WTC11 (cell line): ENCODE data around the gene CYP1A2.

Source experiments
- CTCF ChIP-seq: fragments of 200-600 bp; IDR thresholded peaks from 2 replicates; pipeline ENCODE4 v1.8.0; 2022; ENCODE audit warnings: antibody characterized with exemption
- E2F4 ChIP-seq: sonication (generic); formaldehyde crosslinking; IDR thresholded peaks from 2 replicates; pipeline ENCODE4 v1.8.1; 2022; ENCODE audit warnings: low read depth, mild to moderate bottlenecking, moderate library complexity, missing genetic modification reagents, borderline replicate concordance
- HMGXB4 ChIP-seq: sonication (generic); formaldehyde crosslinking; IDR thresholded peaks from 2 replicates; pipeline ENCODE4 v1.8.1; 2023; ENCODE audit warnings: mild to moderate bottlenecking, moderate library complexity, missing genetic modification reagents
- MAX ChIP-seq: sonication (generic); formaldehyde crosslinking; IDR thresholded peaks from 2 replicates; pipeline ENCODE4 v1.8.0; 2022; ENCODE audit warnings: mild to moderate bottlenecking, missing genetic modification reagents
- MYBL2 ChIP-seq: sonication (generic); formaldehyde crosslinking; IDR thresholded peaks from 2 replicates; pipeline ENCODE4 v1.8.1; 2023; ENCODE audit warnings: mild to moderate bottlenecking, moderate library complexity, missing genetic modification reagents
- NFYB ChIP-seq: sonication (generic); formaldehyde crosslinking; conservative IDR thresholded peaks from 2 replicates; pipeline ENCODE4 v1.8.0; 2022; ENCODE audit warnings: low read depth, missing genetic modification reagents
- NR1H2 ChIP-seq: sonication (generic); formaldehyde crosslinking; IDR thresholded peaks from 2 replicates; pipeline ENCODE4 v1.9.0; 2021; ENCODE audit warnings: mild to moderate bottlenecking, moderate library complexity, missing genetic modification reagents
- NR3C1 ChIP-seq: sonication (generic); formaldehyde crosslinking; conservative IDR thresholded peaks from 2 replicates; pipeline ENCODE4 v1.8.1; 2023; ENCODE audit warnings: low read depth, mild to moderate bottlenecking, missing genetic modification reagents
- TEAD4 ChIP-seq: sonication (generic); formaldehyde crosslinking; IDR thresholded peaks from 2 replicates; pipeline ENCODE4 v1.8.0; 2022; ENCODE audit warnings: mild to moderate bottlenecking, missing genetic modification reagents
- TP53 ChIP-seq: sonication (generic); formaldehyde crosslinking; IDR thresholded peaks from 2 replicates; pipeline ENCODE4 v1.8.1; 2023; ENCODE audit warnings: mild to moderate bottlenecking, missing genetic modification reagents
- ZBTB43 ChIP-seq: sonication (generic); formaldehyde crosslinking; IDR thresholded peaks from 2 replicates; pipeline ENCODE4 v1.8.1; 2023; ENCODE audit warnings: mild to moderate bottlenecking, missing genetic modification reagents
- ZNF425 ChIP-seq: fragments of 250-450 bp; sonication (Bioruptor Pico); conservative IDR thresholded peaks from 2 replicates; pipeline ENCODE4 v1.9.0; 2021; ENCODE audit warnings: mild to moderate bottlenecking

GRCh38 chr15:74802862-74803447 is 54.3 kb downstream of the CYP1A2 start:
- TF ChIP-seq E2F4 (CRISPR knock-in tag): no peak
- no peak for TF ChIP-seq MYBL2
- no peak for TF ChIP-seq CTCF
- no peak for TF ChIP-seq HMGXB4 (CRISPR knock-in tag)
- TF ChIP-seq TEAD4 (CRISPR knock-in tag): no peak
- TF ChIP-seq TP53: no peak
- no peak for TF ChIP-seq ZBTB43
- TF ChIP-seq NR1H2 (CRISPR knock-in tag): no peak
- no peak for TF ChIP-seq NR3C1
- TF ChIP-seq MAX (CRISPR knock-in tag): no peak
- no peak for TF ChIP-seq NFYB (CRISPR knock-in tag)
- TF ChIP-seq ZNF425 (CRISPR knock-in tag): no peak
